AG09319 (cell line): ENCODE data around the gene STAT5A.
"Not testable (repeated sequence)": the region's sequence is repeated elsewhere in the genome, so short reads cannot be mapped to it uniquely, and the experiment has no call there.

Experiments used
- DNase-seq: peaks from one replicate; pipeline ENCODE4 v3.0.0-alpha.2; 2010; ENCODE audit warnings: low read depth; ENCODE audit errors: extremely low read depth
- CTCF ChIP-seq: IDR thresholded peaks from 2 replicates; pipeline ENCODE4 v1.5.1; 2011; ENCODE audit warnings: low read depth, mild to moderate bottlenecking, inconsistent platforms, low read length, moderate library complexity

STAT5A gene

GRCh38 chr17:42287977-42288802 lies at the start of gene STAT5A:
Gene STAT5A, plus strand, starts transcription at chr17:42288498. Its CDS starts 914 bp downstream, at chr17:42289412.
- peak; percentile 63 for DNase-seq
- TF ChIP-seq CTCF, result no peak

- DNase-seq, result not testable (repeated sequence)
Measured at GRCh38 chr17:42239576-42239975, 48.7 kb upstream of the STAT5A start.

- no peak for TF ChIP-seq CTCF
- DNase-seq, result no peak
Measured at GRCh38 chr17:42240201-42240600, 48.1 kb upstream of the STAT5A start.

GRCh38 chr17:42240863-42241262 lies 47.4 kb upstream of the STAT5A start:
- DNase-seq, result not testable (repeated sequence)

DNA sequence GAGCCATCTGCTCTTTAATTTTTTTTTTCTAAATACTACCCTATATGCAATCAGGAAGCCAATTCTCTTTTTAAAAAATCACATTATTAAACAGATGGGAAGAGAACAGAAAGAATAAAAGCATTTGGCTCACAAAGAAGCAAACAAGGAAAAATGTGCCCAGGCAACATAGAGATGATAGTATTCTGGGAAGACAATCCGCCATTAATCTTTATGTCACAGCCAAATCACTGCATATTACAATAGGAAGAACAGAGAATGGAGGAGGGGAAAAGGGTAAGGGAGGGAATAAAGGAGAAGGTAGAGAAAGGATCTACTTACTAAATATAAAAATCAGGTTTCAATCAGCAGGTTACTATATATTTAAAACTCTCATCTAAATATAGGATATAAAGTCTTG lies 46.4 kb upstream of the STAT5A start:
- DNase-seq, result no peak

GRCh38 chr17:42243493-42243982 lies 44.8 kb upstream of the STAT5A start:
- no peak for DNase-seq
- no peak for TF ChIP-seq CTCF

More for the DNA sequence above, 46.4 kb upstream of the STAT5A start:
- TF ChIP-seq CTCF, result no peak

- DNase-seq, result not testable (repeated sequence)
Measured at GRCh38 chr17:42244116-42244515, 44.2 kb upstream of the STAT5A start.

DNA sequence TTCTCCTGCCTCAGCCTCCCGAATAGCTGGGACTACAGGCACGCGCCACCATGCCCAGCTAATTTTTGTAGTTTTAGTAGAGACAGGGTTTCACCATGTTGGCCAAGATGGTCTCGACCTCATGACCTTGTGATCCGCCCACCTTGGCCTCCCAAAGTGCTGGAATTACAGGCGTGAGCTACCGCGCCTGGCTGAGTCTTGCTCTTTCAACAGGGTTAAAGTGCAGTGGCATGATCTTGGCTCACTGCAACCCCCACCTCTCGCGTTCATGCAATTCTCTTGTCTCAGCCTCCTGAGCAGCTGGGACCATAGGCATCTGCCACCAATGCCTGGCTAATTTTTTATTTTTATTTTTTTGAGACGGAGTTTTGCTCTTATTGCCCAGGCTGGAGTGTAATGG lies 43.1 kb upstream of the STAT5A start:
- not testable (repeated sequence) for DNase-seq

- DNase-seq, result no peak
- no peak for TF ChIP-seq CTCF
Measured at GRCh38 chr17:42246515-42246914, 41.8 kb upstream of the STAT5A start.
